Fibroblast of pulmonary artery (primary cell): ENCODE measurements around the gene SEC62.
A peak's percentile ranks its signal among the peaks of the same experiment; 100 is the strongest.

Source experiments
- DNase-seq: peaks from one replicate; pipeline ENCODE4 v3.0.0-alpha.2; 2010; ENCODE audit warnings: low read depth
- H3K4me3 ChIP-seq: replicated peaks from 2 replicates; pipeline ENCODE4 v1.5.1; 2011; ENCODE audit warnings: low read depth, mild to moderate bottlenecking, control low read depth, low read length, moderate library complexity
- CTCF ChIP-seq: IDR thresholded peaks from 2 replicates; pipeline ENCODE4 v1.5.1; 2011; ENCODE audit warnings: mild to moderate bottlenecking, control low read depth, low read length, inconsistent platforms; ENCODE audit errors: missing control alignments

The SEC62 gene

DNA sequence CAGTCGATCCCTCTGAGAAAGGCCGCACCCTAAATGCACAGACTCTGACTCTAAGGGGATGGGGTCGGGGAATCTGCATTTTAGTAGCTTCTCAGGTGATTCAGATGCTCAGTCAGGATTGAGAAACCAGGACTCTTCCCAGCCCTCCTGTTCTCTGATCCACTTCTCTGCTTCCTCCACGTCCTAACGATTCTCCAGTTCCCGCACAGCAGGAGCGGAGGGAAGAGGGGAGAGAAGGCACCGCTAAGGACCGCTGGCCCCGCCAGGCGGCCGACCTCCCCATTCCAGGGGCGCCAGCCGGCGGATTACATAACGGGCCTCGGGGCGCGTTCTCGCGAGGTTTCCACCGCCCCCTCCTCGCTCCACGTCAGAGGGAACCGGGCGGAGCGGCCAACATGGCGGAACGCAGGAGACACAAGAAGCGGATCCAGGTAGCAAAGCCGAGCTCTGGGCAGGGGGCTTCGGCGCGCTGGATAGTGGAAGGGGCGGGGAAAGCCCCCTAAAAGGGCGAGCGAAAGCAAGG is at the start of gene SEC62:
SEC62 (plus strand) TSS at position 380 of the 523 bp plus-strand sequence; CDS start at position 396, 16 bp downstream.
- peak; percentile 93 for DNase-seq
- peak within 1 kb of the TSS; percentile 83 for H3K4me3 ChIP-seq
- TF ChIP-seq CTCF = peak; percentile 34

DNA sequence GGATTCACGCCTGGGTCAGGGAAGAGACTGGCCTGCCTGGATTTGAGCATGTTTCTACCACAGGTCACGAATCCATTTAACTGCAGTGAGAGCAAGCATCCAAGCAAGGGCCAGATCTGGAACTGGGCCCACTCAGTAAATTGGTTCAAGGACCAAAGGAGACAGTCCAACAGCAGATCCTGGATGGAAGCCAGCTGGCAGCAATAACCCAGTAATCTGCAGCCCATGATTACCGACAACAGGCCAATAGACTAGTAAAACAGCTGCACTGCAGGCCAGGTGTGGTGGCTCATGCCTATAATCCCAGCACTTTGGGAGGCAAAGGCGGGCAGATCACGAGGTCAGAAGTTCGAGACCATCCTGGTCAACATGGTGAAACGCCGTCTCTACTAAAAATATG is 43.4 kb upstream of the SEC62 start:
- no peak for TF ChIP-seq CTCF
- DNase-seq = peak; percentile 55
- no peak overlapping the region for H3K4me3 ChIP-seq

DNA sequence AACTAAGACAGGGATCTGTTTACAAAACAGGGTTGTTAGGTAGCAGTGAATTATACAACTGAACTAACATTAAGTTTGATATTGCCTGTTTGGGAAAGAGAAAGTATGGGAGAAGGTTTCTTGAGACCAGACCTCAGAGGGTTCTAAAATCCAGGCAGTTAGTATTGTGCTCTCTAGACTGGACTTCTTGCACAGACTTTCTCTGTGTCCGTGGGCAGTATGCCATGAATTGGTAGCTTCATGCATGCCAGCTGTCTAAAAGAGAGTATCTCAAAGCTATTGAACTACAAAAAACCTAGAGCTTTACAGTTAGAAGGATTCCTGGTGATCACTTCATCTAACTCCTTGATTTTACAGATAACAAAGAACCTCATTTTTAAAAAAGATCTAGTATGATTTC is 42.8 kb upstream of the SEC62 start:
- no peak for DNase-seq
- no peak overlapping the region for H3K4me3 ChIP-seq
- TF ChIP-seq CTCF = no peak

- TF ChIP-seq CTCF = no peak
- DNase-seq = no peak
- H3K4me3 ChIP-seq = no peak overlapping the region
These were observed 36.6 kb upstream of the SEC62 start for GRCh38 chr3:169929830-169930519.

DNA sequence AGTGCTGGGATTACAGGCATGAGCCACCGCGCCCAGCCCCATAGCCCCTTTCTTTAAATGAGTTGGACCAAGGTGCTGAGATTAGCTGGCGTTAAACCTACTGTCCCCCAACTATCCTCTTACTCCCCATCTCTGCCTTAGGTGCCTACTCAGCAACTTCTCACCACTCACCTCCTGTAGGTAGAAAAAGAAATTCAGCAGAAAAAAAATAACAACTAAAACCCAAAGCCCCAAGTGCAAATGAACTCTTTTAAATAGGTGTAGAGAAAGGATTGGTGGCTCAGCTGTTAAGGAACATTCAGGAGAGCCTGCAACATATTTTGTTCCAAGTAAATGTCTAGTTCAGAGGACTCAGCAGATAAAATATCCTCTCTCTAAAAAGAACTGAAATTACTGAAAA is 35.8 kb upstream of the SEC62 start:
- no peak for DNase-seq
- no peak for TF ChIP-seq CTCF
- no peak overlapping the region for H3K4me3 ChIP-seq

DNA sequence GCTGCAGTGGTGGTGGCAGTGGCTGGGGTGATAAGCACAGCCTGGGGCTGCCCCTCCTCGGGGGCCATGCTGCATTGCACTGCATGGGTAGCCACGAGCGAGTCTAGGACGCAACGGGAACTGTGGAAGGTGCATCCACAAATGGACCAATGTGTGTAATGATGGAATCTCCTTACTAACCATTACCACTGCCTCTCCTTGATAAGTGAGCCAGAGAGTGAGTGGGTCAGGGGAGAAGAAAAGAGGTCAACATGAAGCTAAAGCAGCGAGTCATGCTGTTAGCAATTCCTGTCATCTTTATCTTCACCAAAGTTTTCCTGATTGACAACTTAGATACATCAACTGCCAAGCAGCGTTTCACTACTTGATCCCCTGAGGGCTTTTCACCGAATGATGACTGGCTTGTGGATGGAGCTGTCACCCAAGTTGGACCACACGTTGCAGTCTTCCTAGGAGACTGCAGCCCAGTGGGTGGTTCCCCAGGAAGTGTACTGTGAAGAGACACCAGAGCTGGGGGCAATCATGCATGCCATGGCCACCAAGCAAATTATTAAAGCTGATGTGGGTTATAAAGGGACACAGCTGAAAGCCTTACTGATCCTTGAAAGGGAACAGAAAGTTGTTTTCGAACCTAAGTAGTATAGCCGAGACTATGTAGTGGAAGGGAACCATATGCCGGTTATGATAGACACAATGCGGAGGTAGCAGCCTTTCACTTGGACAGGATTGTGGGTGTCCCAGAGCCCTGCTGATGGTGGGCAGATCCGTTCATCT is 34.7 kb upstream of the SEC62 start:
- H3K4me3 ChIP-seq = no peak overlapping the region
- no peak for DNase-seq
- no peak for TF ChIP-seq CTCF
